DMS153 (cell line): ENCODE results near the gene CROCC2.

Experiments
- DNase-seq: peaks from one replicate; lab custom pipeline; 2025; lab: John Stamatoyannopoulos, UW

Gene CROCC2

DNA sequence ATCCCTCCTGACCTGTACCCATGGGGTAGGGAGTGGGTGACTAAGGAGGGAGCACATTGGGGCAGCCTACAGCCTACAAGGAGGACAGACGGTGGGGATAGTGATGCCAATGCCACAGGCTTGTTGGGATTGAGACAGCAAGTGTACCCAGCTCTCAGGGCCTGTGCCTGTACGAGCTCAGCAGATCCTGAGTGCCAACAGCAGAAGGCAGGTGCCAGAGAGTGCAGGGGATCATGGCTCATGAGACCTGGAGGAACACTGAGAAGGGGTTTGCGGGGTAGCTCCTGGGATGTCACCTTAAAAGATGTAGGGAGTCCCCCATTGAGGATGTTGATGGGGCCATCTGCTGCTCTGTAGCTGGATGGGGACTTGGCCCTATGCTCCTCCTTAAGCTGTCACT, 82.0 kb downstream of the CROCC2 start:
- DNase-seq = no peak

DNA sequence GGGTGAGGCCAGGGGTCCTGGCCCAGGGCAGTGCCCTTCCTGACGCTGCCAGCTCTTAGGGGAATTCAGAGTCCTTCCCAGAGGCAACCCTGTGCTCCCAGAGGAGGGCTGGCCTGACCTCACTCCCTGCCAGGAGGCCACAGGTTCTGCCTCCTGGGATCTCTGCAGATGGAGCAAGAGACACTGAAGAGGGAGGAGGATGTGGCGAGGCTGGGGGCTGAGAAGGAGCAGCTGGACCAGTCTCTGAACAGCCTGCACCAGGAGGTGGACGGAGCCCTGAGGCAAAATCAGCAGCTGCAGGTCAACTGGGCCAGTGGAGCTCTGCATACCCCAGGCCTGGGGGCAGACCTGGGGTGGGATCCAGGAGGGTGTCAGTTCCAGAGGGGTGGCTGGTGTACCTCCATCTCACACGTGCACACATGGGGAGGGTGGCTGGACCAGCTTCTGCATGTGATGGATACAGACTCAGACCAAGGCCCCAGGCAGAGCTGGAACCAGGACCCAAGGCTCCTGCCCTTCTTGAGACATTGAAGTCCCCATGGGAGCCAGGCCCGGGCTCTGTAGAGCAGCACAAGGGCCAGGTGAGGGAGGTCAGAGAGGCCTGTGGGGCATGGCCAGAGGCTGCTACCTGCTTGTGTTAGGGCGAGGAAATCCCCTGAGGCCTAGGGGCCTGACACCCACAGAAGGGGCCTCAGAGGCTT, 82.6 kb downstream of the CROCC2 start:
- no peak for DNase-seq

DNA sequence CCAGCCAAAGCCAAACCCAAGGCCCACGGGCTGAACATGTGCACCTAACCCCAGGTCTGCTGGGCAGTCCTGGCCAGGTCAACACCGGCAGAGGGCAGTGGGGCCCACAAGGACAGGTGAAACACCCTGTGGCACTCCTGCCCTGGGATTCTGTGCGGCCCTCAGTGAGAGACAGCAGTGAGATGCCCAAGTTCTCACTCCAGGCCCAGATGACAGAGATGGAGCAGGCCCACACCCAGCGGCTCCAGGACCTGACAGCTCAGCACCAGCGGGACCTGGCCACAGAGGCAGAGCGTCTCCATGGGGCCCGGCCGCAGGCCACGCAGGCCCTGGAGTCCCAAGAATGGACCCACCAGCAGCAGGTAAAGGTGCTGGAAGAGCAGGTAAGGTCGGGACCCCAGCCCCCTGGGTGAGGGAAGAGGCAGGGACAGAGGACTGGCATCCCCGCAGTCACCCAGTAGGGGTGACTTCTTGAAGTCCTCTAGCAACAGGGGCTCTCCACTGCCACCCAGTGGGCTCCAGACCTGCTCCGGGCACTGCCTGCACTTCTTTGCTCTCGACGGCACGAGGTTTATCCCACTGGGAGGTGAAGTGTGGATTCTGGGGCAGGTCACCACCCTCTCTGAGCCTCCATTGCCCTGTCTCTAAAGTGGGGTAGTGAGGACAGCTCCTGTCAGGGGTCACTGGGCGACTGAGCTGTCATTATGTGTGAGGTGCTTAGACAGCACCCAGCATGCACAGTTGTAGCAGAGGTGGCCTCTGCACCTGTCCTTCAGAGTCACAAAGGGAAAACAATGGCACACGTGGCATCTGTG, 83.5 kb downstream of the CROCC2 start:
- no peak for DNase-seq

DNA sequence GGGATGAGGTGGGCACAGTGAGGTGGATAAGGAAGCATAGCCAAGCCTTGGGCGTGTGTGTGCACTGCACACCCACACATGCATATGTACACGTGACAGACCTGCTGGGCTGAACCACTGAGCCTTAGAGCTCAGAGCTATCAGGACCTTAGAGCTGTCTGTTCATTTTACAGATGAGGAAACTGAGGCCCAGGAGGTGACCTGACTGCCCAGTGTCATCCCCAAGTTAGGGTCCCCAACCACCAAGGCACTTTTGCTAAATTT, 84.1 kb downstream of the CROCC2 start:
- DNase-seq = no peak

DNA sequence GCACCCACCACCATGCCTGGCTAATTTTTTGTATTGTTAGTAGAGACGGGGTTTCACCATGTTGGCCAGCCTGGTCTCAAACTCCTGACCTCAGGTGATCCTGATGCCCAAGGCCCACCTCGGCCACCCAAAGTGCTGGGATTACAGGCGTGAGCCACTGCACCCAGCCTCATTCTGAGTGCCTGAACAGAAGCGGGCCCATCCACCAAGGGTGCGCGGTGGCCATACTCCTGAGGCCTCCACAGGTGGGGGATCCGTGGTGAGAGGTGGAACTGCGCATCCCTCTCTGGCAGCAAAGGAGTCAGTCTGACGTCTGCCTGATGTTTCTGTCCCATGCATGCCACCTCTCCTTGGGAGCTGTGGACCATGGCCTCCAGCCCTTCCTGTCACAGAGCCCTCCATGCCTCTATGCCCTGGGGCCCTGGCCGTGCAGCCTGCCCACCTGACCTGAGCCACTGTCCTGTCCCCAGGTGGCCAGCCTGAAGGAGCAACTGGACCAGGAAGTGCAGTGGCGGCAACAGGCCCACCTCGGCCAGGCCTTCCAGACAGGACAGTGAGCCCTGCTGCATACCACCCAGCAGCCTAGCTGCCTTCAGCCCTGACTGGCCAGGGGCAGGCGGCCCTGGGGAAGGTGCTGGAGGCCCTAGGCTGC, 84.7 kb downstream of the CROCC2 start:
- no peak for DNase-seq

DNA sequence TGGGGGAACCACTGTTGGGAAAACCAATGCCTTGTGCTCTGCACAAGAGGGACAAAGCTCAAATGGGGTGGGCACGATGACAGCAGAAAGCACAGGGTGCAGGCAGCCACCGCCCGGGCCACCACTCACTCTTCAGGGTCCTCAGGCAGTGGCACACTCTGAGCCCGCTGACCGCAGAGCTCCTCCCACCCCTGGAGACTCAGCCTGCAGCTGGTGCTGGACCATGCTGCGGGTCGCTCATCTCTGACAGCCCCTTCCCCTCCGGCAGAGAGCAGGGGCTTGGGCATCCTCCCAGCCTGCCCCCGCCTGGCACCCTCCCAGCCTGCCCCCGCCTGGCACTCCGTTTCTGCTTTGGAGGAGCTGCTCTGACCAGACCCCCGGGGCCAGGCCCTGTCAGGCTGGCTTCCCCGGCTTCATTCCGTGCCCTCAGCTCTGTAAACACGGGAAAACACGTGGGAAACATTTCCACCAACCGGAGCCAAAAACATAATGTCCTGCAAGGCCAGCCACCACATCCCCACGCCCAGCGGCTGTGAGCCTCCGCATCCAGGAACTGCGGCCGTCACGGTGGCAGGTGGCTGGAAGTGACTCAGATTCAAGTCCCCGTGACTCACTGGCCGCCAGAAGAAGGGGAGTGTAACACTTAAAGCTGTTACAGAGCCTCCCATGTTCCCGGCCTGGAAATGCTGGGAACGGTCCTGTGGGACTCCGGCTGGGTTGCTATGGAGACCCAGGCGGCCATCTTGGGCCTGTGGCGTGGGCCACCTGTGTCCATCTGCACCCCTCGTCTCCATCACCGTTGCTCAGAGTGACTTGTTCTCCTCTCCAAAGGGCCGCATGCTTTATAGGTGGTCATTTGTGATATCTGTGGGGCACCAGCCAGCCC, 85.5 kb downstream of the CROCC2 start:
- peak; percentile 65 for DNase-seq

DNA sequence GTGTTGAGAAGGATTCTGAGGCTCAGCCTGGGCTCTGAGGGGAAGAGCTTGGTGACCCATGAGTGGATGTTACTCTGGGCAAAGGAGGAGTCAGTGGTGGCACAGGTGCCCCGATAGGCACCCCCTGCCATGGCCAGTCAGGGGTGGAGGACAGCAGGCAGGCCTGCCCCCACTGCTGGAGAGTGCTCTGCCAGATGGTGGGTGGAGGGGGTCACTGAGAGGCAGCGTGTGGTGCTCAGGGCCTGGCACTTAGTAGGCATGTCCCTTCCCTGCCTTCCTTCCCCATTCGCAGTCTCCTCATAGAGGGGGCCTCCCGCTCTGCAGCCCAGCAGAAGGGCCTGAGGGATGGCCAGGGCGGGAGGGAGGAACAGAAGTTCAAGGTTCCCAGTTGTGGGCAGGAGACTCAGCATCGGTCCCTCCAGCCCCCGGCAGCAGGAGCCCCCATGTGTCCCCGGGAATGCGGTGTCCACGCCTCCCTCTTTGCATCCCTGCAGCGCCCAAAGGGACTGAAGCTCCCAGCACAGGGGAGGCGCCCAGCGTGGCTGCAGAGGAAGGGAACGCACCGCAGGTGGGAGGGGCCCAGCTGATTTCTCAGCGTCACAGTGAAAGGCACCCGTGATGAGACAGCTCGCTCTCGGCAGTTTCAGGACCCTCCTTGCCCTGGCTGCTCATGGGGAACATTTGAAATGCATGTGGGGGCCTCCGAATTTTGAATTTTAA, 86.6 kb downstream of the CROCC2 start:
- DNase-seq = no peak

DNA sequence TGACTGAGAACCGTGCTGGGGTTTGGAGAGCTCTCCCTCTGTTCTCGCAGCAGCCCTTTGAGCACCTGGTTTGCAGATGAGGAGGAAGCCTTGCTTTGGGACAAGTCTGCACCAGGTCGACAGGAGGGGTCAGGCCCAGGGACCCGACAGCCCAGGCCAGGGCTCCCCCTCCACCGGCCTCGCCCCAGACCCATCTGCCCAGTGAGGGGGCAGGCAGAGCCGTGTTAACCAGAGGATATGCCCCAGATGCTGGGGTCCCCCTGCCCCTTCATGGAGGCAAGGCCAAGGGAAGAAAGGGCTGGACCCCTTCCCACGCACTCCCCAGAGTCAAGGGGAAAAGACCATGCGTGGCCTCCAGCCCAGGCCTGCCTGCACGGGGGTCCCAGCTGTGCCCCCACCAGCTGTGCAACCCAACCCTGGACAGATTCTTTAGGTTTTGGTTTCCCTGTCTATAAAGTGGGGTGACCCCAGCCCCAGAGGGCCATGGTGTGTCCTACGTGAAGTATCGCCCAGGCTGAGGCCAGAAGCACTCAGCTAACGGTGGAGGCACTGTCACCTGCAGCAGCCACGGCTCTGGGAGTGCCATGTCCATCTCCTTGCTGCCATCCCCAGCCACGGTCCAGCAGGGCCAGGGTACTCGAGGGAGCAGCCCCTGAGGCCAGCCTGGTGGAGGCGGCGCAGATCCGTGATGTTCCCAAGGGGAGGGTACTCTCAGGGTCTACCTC, 87.5 kb downstream of the CROCC2 start:
- DNase-seq = no peak

DNA sequence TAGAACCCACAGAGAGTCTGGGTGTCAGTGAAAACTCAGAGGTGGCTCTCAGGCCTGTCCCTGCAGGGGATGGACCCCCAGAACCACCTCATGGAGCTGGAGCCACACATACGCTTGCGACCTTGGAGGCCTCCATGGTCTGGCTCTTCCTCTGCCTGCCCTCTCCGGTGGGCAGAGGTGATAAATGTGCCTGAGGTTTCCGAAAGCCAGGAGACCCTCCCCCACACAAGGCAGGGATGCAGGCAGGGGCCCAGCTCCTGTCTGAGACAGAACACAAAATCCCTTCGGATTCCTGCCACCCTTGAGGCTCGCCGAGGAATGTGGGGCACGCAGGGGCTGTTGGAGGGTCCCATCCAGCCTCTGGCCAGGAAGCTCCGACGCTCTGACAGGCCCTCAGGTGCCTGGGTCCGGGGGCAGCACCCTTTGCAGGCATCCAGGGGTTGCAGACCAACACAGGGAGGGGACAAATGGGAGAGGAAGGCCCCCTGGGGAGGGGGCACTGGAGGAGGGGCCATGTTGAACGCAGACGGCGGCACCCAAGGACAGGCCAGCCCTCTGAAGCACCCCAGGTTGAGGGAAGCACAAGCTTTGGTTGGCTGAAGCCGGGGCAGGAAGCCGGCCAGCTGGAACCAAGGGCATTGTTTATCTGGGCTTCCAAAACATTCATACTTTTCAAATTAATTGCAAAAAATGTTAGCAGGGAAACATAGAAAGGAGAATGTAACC, 88.2 kb downstream of the CROCC2 start:
- no peak for DNase-seq

DNA sequence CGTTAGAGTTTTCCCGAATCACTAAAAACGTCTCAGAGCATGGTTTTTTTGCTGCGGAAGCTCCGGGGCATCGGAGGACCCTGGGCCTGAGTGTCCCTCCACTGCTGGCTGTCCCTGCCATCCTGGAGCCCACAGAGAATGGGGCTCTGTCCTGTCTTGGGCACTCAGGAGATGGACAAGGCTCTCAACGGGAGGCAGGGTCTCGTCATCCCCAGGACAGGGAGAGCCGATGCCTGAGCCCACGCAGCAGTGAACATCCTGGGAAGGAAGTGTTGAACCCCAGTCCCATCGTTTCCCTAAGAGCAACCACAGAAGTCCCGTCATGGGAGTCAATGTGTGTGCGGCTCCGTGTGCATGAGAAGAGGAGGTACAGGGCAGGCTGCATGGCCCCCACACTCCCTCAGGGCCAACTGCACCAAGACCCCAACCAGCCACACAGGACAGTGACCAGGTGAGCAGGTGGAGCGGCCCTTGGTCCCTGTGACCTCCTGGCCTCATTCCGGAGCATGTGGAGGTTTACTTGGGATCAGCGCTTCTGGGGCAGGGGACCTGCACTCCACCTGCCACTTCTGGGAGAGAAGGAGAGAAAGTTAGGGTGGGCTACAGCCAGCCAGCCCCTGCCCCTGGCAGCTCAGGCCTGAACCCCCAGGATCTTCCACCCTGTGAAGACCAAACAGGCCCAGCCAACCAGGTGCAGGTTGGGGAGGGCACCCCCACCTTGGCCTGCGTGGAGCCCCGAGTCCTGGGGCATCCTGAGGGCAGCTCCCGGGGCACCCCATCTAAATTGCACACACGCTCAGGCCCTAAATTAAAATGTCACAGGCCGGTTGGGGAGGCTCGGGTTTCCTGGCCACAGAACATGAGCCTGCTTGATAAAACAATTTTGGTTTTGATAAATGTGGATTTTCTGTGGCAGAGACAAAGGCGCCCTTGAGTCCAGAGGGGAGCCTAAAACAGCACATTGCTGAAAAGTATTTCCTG, 89.2 kb downstream of the CROCC2 start:
- DNase-seq = no peak

DNA sequence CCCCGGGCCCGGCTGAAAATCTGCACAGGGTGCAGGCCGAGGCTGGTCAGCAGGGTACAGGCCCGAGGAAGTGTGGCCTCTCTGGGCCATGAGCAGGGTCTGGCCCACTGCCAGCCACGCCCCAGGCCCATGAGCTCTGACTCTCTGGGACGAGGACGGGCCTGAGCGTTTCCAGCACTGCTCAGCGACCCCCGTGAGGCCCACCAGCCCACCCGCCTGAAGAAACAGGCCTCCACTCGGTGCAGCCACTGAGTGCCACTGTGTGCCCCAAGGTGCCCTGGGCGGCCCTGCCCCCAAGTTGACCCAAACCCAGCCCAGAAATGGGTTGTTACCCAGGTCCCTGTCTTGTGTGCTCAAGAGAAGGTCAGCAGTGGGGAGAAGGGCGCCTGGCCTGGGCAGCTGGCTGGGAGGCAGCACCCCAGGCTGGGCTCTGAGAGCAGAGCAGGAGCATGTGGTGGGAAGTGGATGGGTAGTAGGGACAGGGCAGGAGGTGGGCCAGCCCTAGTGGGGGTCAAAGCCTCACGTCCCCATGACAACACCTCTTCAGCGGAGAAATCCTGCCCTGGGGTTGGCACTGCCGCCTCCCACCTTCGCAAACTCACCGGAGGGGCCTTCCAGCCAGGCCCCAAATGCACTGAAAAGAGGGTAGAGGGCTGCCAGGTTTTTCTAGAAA, 90.2 kb downstream of the CROCC2 start:
- no peak for DNase-seq

DNA sequence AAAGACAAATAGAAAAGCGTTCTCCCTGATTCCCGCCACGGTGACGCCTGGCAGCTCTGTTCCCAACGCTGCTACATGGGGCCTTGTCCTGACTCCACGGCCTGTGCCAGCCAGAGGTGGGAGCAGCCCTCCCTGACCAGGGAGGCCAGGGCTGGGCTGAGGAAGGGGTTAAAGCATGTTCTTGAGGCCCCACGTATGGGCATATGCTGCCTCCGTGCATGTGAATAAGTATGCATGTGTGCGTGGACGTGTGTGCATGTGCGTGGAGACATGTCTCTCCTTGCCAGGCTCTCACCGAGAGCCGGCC, 90.7 kb downstream of the CROCC2 start:
- DNase-seq = no peak

DNA sequence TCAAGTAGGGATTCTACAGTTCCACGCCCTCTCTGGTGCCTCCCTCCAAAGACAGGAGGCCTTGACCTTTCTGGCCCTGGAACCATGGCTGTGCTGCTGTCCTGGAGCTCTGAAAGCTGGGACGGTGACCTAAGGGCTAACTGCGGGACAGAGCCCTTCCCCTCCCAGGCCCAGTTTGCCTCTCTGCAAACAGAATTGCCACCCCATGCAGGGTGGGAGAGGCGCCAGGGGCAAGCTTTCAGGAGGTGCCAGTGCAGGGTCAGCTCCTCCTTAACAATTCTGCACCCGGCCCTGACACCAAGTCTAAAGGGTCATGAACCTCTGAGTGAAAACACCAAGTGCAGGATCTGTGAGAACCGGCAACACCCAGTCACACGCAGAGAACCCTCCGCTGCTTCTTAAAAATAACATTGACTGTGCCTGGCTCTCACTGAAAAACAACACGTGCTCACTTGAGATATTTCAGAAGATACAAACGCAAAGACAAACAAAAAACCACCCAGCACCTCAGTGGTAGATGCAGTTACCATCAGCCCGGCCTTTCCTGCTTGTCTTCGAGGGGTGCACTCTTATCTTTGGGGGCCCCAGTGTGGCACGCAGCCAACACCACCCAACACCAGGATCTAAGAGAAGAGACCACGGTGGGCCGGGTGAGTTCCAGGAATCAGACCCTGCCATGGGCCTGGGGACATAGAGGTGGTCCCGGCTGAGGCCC, 91.2 kb downstream of the CROCC2 start:
- DNase-seq = no peak

DNA sequence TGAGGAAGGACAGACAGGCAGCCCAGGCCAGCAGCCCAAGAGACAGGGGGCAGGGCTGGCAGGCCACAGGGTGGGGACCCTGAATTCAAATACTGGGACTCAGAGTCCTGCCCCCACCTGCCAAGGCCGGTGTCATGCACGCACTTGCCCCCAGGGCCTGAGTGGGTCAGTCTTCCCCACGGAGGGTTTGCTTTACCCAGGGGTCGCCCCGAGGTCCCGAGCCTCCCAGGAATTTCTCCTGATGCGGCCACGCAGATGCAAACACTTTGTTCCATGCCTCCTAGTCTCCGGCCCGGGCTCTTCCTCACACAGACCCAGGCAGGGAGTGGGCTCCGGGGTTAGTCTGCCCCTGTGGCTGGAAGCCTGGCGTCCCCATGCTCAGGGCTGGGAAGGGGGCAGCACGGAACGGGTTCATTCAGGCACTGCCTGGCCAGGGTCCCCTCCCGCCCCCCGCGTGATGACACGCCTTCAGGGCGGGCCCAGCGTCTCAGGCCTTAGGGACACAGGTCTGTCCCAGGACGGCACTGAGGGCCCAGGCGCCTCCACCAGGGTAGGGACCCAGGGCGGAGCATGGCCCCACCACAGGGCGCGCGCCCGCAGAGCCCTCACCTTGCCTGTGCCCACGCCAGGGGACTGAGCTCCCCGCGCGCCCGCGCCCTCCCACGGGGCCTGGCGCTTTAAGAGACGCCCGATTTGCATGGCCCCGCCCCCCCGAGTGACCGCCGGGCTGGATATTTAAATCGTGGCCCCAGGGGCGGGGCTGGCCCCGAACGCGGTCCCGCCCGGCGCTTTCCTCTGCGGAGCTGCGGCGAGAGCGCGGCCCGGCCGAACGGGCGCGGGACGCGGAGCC, 91.9 kb downstream of the CROCC2 start, which contains the start of gene SNED1:
TSS of gene SNED1 (plus strand) at position 763 of the 850 bp plus-strand sequence. CDS start 220 bp downstream, outside the sequence.
- DNase-seq = peak; percentile 20

DNA sequence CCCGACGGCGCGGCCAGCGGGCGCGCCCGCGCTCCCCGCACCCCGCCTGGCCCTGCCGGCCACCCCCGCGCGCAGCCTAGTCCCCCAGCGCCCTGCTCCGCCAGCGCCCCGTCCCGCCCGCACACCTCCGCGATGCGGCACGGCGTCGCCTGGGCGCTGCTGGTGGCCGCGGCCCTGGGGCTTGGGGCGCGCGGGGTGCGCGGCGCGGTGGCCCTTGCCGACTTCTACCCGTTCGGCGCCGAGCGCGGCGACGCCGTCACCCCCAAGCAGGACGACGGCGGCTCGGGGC, 92.5 kb downstream of the CROCC2 start:
- DNase-seq = no peak

DNA sequence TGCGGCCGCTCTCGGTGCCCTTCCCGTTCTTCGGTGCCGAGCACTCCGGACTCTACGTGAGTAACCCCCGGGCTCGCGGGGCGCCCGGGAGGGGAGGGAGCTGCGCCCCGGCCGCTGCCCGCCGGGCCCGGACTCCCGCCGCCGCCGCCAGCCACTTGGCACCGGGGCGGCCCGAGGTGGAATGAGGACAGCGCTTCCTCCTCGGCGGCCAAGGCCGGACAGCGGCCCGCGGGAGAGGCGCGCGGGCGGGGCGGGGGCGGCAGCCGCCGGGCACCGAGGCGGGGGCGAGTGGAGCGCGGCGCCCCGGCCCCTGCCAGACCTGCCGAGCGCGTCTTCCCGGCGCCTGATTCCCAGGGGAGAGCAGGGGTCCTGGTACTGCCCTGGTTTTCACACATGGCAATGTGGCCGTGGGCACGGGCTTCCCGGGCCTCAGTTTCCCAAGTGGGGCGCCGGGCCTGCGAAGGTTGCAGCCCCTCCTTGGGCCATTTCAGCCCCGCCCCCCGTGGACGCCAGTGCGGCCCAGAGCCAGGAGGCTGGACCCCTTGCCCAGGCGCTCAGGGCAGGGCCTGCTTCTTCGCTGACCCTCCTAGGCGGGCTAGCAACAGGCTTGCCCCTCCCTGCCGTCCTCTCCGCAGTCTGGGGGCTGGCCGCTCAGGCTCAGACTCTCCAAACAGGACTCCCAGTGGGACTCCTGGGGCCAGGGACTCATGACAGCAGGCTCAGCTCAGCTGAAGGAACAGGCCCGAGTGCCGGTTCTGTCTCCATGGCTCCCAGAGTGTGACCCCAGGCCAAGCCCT, 93.1 kb downstream of the CROCC2 start:
- DNase-seq = no peak
